ENCODE results near the gene COX10. TPM values are rescaled to one million over a fixed set of nuclear protein-coding genes. Genes with fewer than 3 reads are reported as not detected.
"Not testable (repeated sequence)": the region's sequence is repeated elsewhere in the genome, so short reads cannot be mapped to it uniquely, and the experiment has no call there.

COX10 gene
- polyA plus RNA-seq, 3 donors: 4.0 to 17.5 (median 8.8) TPM

- 53 to 86% (median 59%) methylated on average over 12 of the region's 13 CpGs for WGBS, 3 donors
- H3K27ac ChIP-seq (ENCODE audit: low read depth, low read length): not testable (repeated sequence)
These were observed 123.5 kb downstream of the COX10 start for GRCh38 chr17:14192636-14193344.

DNA sequence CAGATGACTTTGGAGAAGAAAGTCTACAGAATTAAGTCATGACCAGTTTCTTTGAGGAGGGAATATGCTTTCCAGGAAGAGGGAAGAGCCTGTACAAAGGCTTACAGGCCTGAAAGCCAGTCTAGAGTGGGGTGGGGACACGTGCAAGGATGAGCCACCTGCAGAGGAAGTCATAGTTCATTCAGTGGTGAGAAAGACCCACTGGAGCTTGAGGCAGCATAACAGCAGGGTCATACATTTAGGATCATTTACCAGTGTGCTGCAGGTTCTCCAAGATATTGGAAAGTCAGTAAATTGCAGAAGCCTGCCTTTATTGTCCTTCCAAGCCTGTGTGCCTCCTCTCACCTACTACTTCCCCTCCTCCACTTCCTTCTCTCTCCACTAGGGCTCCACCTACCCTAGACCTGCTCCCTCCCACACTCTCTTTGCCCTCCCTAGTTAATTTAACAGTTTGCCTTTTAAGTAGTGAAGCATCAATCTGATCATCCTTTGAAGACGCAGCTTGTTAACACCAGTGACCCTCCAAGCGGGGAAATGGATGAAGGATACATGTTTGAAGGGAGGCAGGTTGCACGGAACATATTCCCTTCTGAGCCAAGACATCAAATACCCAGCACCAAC is 127.2 kb downstream of the COX10 start:
- WGBS, 3 donors: 80 to 88% (median 81%) methylated on average over 4 of the region's 4 CpGs
- no peak overlapping the region for H3K27ac ChIP-seq (ENCODE audit: low read depth, low read length)

- H3K27ac ChIP-seq (ENCODE audit: low read depth, low read length): no peak overlapping the region
- WGBS, 3 donors: 88 to 91% (median 89%) methylated on average over 2 of the region's 2 CpGs
These were observed 127.8 kb downstream of the COX10 start for GRCh38 chr17:14197057-14197456.

DNA sequence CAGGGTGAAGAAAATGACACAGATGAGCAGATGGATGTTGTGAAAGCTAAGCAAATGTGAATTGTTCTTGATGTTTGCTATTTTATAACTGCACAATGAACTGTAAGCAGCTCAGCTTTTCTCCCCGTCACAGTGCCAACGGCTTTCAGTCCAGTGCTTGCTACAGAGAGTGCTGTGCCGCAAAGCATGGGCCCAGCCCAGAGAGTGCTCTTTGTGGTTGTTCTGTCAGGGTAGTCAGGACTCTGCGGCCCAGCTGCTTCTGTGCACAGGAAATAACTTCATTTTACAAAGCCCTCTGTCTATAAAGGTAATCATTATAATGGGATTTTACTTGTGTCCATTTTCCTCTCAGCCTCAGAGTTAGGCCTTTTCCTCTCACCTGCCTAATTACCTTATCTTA is 128.3 kb downstream of the COX10 start:
- WGBS, 3 donors: 46 to 90% (median 61%) methylated on average over 4 of the region's 4 CpGs
- H3K27ac ChIP-seq (ENCODE audit: low read depth, low read length): no peak overlapping the region

DNA sequence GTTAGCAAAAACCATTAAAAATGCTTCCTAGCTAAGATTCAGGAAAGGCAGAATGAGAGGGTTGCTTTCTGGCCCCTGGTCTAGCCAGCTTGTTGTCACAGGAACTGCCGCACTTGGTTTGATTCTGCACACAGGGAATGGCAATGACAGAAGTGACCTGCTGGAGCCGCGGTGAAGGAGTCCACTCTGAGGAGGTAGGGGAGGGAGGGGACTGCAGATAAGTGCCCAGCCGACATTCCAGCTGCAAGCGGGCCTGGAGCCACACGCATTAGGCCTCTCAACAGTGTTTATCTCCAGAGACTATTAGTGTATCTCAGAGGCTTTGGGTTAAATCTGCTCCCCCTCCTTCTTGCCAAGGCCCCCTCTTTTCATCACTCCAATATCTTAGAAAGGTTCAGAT is 128.7 kb downstream of the COX10 start:
- WGBS, 3 donors: 57 to 83% (median 72%) methylated on average over 6 of the region's 6 CpGs
- no peak overlapping the region for H3K27ac ChIP-seq (ENCODE audit: low read depth, low read length)

DNA sequence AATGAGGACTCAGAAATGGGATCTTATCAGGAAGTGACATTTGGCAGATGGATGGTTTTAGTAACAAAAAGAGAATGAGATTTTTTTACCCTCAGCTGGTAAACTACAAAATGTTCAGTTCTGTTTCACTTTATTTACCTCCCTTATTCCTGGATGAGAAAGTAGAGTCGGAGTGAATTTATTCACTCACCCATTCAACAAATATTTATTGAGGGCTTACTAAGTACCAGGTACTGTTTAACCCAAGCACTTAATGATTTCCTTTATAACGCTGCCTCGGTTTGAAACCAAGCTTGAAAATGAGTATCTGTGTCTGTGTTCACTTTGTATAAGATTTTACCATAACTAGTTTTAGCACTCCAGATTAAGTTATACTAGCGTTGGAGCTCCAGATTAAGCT is 129.3 kb downstream of the COX10 start:
- WGBS, 3 donors: 82 to 95% (median 93%) methylated on average over 4 of the region's 4 CpGs
- no peak overlapping the region for H3K27ac ChIP-seq (ENCODE audit: low read depth, low read length)

DNA sequence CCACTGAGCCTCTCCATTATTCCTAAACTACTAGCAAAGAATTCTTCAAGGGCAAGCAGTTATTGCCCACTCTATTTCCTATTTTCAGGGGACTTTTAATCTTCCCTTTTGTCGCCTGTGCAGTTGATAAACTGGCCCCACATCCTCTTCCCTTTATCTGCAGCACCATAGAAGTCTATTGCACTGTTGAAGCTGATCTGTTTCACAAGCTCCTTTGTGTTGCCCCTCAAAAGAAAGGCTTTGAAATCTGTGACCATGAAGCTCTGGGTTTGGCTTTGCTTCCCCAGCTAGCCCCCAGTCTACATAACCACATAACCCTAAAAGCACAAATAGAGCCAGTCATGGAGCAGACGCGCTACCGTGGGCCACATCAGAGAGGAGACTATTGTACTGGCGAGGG is 130.3 kb downstream of the COX10 start:
- H3K27ac ChIP-seq (ENCODE audit: low read depth, low read length): no peak overlapping the region
- WGBS, 3 donors: 88 to 92% (median 91%) methylated on average over 5 of the region's 5 CpGs

DNA sequence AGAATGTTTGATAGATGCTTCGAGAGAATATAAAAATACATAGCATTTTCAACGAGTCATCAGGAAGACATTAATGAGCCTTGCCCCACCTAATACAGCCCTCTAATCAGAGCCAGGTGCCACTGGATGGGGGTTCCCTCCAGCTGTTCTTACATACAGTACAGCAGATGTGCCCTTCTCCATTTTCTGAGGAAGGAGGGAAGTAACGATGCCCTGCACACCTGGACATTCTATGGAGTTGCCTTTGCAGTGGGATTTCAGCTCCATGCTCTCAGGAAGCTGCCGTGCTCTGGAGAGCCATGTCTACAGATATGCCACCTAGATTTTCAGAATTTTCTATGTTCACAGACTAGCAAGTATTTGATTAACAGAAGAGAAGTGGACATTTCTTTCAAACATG is 131.1 kb downstream of the COX10 start:
- H3K27ac ChIP-seq (ENCODE audit: low read depth, low read length): no peak overlapping the region
- 86 to 92% (median 87%) methylated on average over 4 of the region's 4 CpGs for WGBS, 3 donors

- WGBS, 3 donors: 26 to 63% (median 33%) methylated on average over 10 of the region's 10 CpGs
- no peak overlapping the region for H3K27ac ChIP-seq (ENCODE audit: low read depth, low read length)
These were observed 132.0 kb downstream of the COX10 start for GRCh38 chr17:14201021-14201987.

GRCh38 chr17:14201988-14202380 is 132.7 kb downstream of the COX10 start:
- WGBS, 3 donors: 85 to 97% (median 88%) methylated on average over 4 of the region's 4 CpGs
- no peak overlapping the region for H3K27ac ChIP-seq (ENCODE audit: low read depth, low read length)

DNA sequence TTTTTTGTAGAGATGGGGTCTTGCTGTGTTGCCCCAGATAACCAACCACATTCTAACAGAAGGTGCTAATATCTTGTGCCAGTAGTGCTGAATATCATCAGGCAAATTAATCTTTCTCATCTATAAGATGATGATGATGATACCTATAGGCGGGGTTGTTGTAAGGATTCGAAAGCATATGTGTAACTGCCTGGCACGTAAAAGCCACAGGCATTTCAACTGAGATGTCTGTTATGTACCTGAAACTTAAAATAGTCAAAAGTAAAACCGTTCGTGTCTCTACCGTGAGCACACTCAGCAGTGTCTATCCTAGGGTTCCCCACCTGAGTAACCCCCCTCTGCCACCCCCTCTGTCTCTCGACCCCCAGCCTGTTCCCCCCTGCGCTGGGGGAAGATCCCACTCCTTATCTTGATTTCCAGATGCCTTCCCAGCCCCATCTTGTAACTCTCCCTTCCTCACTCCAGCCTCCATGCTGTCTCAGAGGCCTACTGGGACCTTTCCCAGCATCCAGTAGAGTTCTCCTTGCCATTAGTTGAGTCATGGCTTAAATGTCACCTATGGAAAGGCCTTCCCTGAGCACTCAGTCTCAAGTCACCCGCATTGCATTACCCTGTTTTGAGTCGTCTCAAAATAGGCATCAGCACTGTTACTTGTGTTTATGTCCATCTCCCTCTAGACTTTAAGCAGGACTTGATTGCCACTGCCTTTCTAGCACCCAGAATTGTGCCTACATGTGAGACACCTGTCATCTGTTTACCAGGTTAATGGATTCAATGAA is 133.3 kb downstream of the COX10 start:
- 89 to 92% (median 91%) methylated on average over 10 of the region's 10 CpGs for WGBS, 3 donors
- no peak overlapping the region for H3K27ac ChIP-seq (ENCODE audit: low read depth, low read length)

DNA sequence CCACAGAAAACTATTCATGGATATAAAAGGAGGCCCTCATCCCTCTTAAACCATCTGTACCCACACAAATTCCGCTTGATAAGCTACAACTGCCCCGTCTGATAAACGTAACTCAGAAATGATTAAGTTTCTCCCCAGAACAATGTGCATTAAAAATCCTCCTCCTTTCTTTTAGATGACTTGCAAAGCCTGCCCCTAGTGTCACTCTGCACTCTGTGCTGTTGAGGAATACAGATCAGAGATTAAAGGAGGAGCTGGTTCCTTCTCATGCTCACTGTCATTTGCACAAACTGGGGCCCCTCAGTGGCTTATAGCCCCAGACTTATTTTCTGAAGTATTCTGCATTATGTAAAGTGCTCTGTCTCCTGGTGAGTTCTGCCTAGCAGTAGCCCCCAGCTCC is 134.1 kb downstream of the COX10 start:
- H3K27ac ChIP-seq (ENCODE audit: low read depth, low read length): no peak overlapping the region
- 84 to 93% (median 87%) methylated on average over 3 of the region's 3 CpGs for WGBS, 3 donors

GRCh38 chr17:14204084-14204483 is 134.8 kb downstream of the COX10 start:
- WGBS, 3 donors: 70 to 80% (median 74%) methylated on average over 5 of the region's 5 CpGs
- no peak overlapping the region for H3K27ac ChIP-seq (ENCODE audit: low read depth, low read length)

DNA sequence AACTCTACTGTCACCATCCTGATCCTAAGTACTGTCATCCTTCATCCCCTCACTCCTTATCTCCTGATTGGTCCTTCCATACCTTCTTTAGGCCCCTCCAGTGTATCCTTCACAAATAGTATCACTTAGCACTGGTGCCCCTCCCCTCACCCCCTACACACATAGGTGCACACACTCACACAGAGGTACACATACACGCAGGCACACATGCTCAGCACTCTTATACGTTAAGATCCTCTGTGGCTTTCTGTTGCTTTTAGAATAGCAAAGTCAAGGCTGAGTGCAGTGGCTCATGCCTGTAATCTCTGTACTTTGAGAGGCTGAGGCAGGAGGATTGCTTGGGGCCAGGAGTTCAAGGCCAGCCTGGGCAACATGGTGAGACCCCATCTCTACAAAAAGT is 135.2 kb downstream of the COX10 start:
- no peak overlapping the region for H3K27ac ChIP-seq (ENCODE audit: low read depth, low read length)

DNA sequence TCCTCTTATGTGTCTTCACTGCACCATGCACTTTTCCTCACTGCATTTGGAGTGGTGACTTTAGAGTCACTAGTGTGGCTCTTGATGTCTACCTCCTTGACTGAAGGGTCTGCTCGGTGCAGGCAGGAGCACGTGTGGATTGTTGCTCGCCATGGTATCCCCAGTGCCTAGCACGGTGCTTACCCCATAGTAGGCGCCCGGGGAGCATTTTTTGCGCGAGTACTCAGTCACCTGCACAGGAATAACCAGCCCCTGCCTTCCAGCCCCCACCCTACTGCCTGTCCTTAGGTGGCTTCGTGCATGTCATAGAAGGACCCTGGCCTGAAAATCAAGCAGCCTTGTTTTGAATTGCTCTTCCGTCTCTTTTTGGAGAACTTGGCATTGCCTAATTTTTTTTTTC is 136.1 kb downstream of the COX10 start:
- H3K27ac ChIP-seq (ENCODE audit: low read depth, low read length): no peak overlapping the region
- 96 to 98% (median 96%) methylated on average over 10 of the region's 10 CpGs for WGBS, 3 donors

More for the DNA sequence above, 135.2 kb downstream of the COX10 start:
- 92 to 100% (median 95%) methylated on average over 2 of the region's 2 CpGs for WGBS, 3 donors

DNA sequence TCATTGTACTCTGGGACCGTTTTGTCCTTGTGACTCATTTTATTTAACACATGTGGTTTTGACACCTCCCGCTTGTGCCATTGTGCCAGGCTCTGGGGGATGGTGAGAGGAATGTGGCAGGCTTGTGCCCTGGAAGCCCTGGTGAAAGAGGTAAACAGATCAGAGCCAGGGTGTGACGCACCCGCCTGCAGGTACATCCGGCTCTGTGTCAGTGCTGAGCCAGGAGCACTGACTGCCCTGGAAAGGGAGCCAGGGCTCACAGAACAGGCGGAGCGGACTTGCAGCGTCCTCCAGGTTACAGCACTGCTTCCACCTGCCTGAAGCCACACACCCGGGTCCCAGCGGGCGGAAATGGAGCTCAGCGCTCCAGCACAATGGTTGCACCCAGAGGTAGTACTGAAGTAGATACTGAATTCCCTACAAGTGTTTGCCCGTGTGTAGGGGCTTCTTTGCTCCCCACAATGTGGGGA is 136.7 kb downstream of the COX10 start:
- no peak overlapping the region for H3K27ac ChIP-seq (ENCODE audit: low read depth, low read length)
- 59 to 81% (median 79%) methylated on average over 13 of the region's 13 CpGs for WGBS, 3 donors

DNA sequence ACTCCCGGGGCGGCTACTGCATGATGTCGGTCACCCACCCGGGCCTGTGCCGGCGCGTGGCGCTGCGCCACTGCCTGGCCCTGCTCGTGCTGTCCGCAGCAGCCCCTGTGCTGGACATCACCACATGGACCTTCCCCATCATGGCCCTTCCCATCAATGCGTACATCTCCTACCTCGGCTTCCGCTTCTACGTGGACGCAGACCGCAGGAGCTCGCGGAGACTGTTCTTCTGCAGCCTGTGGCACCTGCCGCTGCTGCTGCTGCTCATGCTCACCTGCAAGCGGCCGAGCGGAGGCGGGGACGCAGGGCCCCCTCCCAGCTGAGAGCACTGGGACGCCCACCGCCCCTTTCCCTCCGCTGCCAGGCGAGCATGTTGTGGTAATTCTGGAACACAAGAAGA is 137.6 kb downstream of the COX10 start:
- H3K27ac ChIP-seq (ENCODE audit: low read depth, low read length): no peak overlapping the region
- 96 to 97% (median 97%) methylated on average over 29 of the region's 29 CpGs for WGBS, 3 donors

DNA sequence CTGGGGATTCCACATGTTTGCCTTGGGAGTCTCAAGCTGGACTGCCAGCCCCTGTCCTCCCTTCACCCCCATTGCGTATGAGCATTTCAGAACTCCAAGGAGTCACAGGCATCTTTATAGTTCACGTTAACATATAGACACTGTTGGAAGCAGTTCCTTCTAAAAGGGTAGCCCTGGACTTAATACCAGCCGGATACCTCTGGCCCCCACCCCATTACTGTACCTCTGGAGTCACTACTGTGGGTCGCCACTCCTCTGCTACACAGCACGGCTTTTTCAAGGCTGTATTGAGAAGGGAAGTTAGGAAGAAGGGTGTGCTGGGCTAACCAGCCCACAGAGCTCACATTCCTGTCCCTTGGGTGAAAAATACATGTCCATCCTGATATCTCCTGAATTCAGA is 138.5 kb downstream of the COX10 start:
- no peak overlapping the region for H3K27ac ChIP-seq (ENCODE audit: low read depth, low read length)
- WGBS, 3 donors: 96 to 97% (median 96%) methylated on average over 5 of the region's 5 CpGs

All from adipose tissue (tissue), 3 donors.